Measurements from ENCODE around the gene DNAH6. TPM values are rescaled to one million over a fixed set of nuclear protein-coding genes. Genes with fewer than 3 reads are reported as not detected.

Gene DNAH6
- total RNA-seq, 1 experiment from 2014 or later, result 1.6 TPM

DNA sequence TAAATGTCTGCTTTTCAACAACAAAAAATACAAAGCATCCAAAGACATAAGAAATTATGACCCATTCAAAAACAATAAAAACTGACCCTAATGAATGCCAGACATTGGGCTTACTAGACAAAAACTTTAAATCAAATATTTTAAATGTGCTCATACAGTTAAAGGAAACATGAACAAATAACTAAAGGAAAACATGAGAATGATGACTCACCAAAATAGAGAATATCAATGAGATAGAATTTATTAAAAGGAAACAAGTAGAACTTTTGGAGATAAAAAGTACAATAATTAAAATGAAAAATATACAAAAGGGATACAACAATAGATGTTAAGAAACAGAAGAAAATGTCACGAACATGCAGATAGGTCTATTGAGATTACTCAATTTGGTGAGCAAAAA, 254.0 kb downstream of the DNAH6 start:
- Histone ChIP-seq H3K9me3 (ENCODE audit: control insufficient read depth in 1 of 2, insufficient read depth in 1 of 2, low read depth in 1 of 2, low read length in 2 of 2) (no peaks in the 10 kb centered on the region), H3K4me2 (ENCODE audit: low read length) (no peak overlapping the region), H3K27ac (ENCODE audit: low read depth, low read length) (no peak overlapping the region), H3K4me3 (replicated peaks in 1 of 2; ENCODE audit: low read depth in 1 of 2, low read length in 2 of 2) (no peak overlapping the region), H3K27me3 (ENCODE audit: insufficient read depth, low read length) (no peaks in the 10 kb centered on the region), H3K9me2 (ENCODE audit: insufficient read depth) (no peaks in the 10 kb centered on the region), H3K79me2 (ENCODE audit: insufficient read depth, low read length) (no peaks in the 10 kb centered on the region), H2AFZ (ENCODE audit: low read depth, low read length, poor library complexity, severe bottlenecking) (no peak overlapping the region), H3K4me1 (ENCODE audit: control insufficient read depth in 1 of 2, insufficient read depth in 2 of 2, low read length in 2 of 2) (no peaks in the 10 kb centered on the region), H3K36me3 (ENCODE audit: control insufficient read depth in 1 of 2, insufficient read depth in 2 of 2, low read length in 2 of 2) (no peaks in the 10 kb centered on the region), H4K20me1 (ENCODE audit: insufficient read depth) (no peaks in the 10 kb centered on the region), H3K9ac (ENCODE audit: low read length) (no peak overlapping the region)
- ATAC-seq, result no peak
- intact Hi-C loops (cut with micrococcal nuclease), result no loop called here
- BruUV-seq (replicated peaks), result no TSS peak
- TF ChIP-seq POLR2A (IDR thresholded peaks at IDR 0.05; ENCODE audit: borderline replicate concordance, extremely low read depth, insufficient read depth, insufficient read length) (no peak), ELF1 (IDR thresholded peaks at IDR 0.05; ENCODE audit: borderline replicate concordance, low read depth) (no peak), YY1 (IDR thresholded peaks at IDR 0.05; ENCODE audit: extremely low read depth, insufficient replicate concordance, low read depth, low read length) (no peak), EZH2 (IDR thresholded peaks at IDR 0.05) (no peak), SIN3A (IDR thresholded peaks at IDR 0.05; ENCODE audit: low read depth) (no peak), CBX3 (IDR thresholded peaks at IDR 0.05; ENCODE audit: low read depth) (no peak), EGR1 (IDR thresholded peaks at IDR 0.05; ENCODE audit: low read depth) (no peak)
- TF ChIP-seq, protein P1, sequence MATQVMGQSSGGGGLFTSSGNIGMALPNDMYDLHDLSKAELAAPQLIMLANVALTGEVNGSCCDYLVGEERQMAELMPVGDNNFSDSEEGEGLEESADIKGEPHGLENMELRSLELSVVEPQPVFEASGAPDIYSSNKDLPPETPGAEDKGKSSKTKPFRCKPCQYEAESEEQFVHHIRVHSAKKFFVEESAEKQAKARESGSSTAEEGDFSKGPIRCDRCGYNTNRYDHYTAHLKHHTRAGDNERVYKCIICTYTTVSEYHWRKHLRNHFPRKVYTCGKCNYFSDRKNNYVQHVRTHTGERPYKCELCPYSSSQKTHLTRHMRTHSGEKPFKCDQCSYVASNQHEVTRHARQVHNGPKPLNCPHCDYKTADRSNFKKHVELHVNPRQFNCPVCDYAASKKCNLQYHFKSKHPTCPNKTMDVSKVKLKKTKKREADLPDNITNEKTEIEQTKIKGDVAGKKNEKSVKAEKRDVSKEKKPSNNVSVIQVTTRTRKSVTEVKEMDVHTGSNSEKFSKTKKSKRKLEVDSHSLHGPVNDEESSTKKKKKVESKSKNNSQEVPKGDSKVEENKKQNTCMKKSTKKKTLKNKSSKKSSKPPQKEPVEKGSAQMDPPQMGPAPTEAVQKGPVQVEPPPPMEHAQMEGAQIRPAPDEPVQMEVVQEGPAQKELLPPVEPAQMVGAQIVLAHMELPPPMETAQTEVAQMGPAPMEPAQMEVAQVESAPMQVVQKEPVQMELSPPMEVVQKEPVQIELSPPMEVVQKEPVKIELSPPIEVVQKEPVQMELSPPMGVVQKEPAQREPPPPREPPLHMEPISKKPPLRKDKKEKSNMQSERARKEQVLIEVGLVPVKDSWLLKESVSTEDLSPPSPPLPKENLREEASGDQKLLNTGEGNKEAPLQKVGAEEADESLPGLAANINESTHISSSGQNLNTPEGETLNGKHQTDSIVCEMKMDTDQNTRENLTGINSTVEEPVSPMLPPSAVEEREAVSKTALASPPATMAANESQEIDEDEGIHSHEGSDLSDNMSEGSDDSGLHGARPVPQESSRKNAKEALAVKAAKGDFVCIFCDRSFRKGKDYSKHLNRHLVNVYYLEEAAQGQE (IDR thresholded peaks at IDR 0.05; ENCODE audit: low read depth), result no peak
- TF ChIP-seq, protein P2, sequence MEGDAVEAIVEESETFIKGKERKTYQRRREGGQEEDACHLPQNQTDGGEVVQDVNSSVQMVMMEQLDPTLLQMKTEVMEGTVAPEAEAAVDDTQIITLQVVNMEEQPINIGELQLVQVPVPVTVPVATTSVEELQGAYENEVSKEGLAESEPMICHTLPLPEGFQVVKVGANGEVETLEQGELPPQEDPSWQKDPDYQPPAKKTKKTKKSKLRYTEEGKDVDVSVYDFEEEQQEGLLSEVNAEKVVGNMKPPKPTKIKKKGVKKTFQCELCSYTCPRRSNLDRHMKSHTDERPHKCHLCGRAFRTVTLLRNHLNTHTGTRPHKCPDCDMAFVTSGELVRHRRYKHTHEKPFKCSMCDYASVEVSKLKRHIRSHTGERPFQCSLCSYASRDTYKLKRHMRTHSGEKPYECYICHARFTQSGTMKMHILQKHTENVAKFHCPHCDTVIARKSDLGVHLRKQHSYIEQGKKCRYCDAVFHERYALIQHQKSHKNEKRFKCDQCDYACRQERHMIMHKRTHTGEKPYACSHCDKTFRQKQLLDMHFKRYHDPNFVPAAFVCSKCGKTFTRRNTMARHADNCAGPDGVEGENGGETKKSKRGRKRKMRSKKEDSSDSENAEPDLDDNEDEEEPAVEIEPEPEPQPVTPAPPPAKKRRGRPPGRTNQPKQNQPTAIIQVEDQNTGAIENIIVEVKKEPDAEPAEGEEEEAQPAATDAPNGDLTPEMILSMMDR (IDR thresholded peaks at IDR 0.05 in 2 of 3, conservative IDR thresholded peaks at IDR 0.05 in 1 of 3; ENCODE audit: borderline replicate concordance in 1 of 3, insufficient read depth in 1 of 3, low read depth in 2 of 3, low read length in 2 of 3), result no peak
- no peak for DNase-seq (ENCODE audit: low read depth, low spot score)
- ChIA-PET POLR2A (no interaction called here), CTCF (no interaction called here), RAD21 (ENCODE audit: low non-redundant PET in 1 of 2, low total read pairs in 2 of 2, uncharacterized antibody in 2 of 2, unreplicated experiment in 2 of 2) (no interaction called here)
